22Rv1 (cell line): ENCODE measurements around the gene NRP1.

Source experiments
- CTCF ChIP-seq: fragments of 450-650 bp; IDR thresholded peaks from 2 replicates; pipeline ENCODE4 v1.5.1; 2017; ENCODE audit warnings: mild to moderate bottlenecking
- ZFX ChIP-seq: fragments of 450-650 bp; IDR thresholded peaks from 2 replicates; pipeline ENCODE4 v1.6.1; 2017; ENCODE audit warnings: antibody characterized with exemption, borderline replicate concordance

DNA sequence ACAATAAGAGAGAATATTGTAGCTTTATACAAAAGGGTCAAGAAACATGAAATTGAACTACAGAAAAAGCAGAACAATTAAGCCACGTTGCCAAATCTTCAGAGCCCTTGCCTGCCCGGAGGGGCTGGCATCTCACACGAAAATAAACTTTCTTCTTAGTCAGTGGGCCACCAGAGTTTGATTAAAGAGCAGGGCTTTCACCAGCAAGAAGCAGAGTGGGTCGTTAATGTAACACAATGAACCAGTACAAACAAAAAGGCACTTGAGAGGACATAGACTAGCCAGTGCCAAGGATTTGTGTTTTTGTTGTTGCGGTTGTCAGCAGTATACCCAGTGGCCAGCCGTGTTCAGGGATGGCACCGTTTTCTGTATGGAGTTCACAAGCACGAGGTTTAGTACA lies 155.4 kb downstream of the NRP1 start:
- TF ChIP-seq CTCF (no peak), ZFX (no peak)
